T-helper 1 cell treated with Interleukin-12 subunit alpha and Interleukin-12 subunit beta and Interleukin-4 antibody, amounts not matched to agents 30 μg/mL and 1 μg/mL, for 36 hours (primary cell): ENCODE measurements around the gene RAB27B.

Experiments used
- H3K27ac Mint-ChIP-seq: one replicate; pipeline ENCODE4 v1.8.0; 2021; ENCODE audit warnings: mild to moderate bottlenecking, mixed read lengths
- H3K27me3 Mint-ChIP-seq: one replicate; pipeline ENCODE4 v1.8.0; 2021; ENCODE audit warnings: low read depth, mixed read lengths
- H3K36me3 Mint-ChIP-seq: one replicate; pipeline ENCODE4 v1.8.0; 2021; ENCODE audit warnings: low read depth, mixed read lengths
- H3K4me1 Mint-ChIP-seq: one replicate; pipeline ENCODE4 v1.8.0; 2021; ENCODE audit warnings: low read depth, mixed read lengths
- H3K4me3 Mint-ChIP-seq: one replicate; pipeline ENCODE4 v1.8.0; 2021; ENCODE audit warnings: mild to moderate bottlenecking, moderate library complexity, mixed read lengths
- H3K9me3 Mint-ChIP-seq: one replicate; pipeline ENCODE4 v1.8.0; 2021; ENCODE audit warnings: mixed read lengths

RAB27B gene

GRCh38 chr18:54871231-54871630 is 43.0 kb downstream of the RAB27B start:
- Mint-ChIP-seq H3K4me3 (no peak overlapping the region), H3K27ac (no peak overlapping the region), H3K4me1 (peaks cover 3% of the 10 kb centered on the region)

GRCh38 chr18:54872681-54873080 is 44.4 kb downstream of the RAB27B start:
- Mint-ChIP-seq H3K36me3 (no peaks in the 10 kb centered on the region), H3K9me3 (no peaks in the 10 kb centered on the region), H3K4me1 (peaks cover 3% of the 10 kb centered on the region), H3K27me3 (no peaks in the 10 kb centered on the region), H3K27ac (no peak overlapping the region), H3K4me3 (no peak overlapping the region)

More at GRCh38 chr18:54871231-54871630, 43.0 kb downstream of the RAB27B start:
- Mint-ChIP-seq H3K9me3 (no peaks in the 10 kb centered on the region), H3K27me3 (no peaks in the 10 kb centered on the region), H3K36me3 (no peaks in the 10 kb centered on the region)

DNA sequence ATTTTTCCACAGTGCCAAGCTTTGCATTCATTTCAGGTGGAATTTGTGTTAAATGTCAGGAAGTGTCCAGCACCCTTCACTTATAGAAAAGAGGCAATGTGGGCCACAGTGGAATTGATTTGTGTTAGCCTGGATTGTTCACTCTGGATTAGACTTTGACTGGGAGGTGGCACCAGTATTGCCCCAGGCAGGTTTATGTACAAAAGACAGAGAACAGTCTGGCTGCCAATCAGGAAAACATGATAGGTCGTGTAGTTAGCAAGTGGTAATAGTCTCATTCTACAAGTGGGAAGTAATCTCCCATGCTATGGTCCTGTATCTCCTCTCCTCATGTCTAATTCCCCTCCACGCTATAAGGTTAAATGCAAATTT is 45.6 kb downstream of the RAB27B start:
- H3K36me3 Mint-ChIP-seq, result no peaks in the 10 kb centered on the region
- no peaks in the 10 kb centered on the region for H3K27me3 Mint-ChIP-seq
- H3K4me1 Mint-ChIP-seq, result peaks cover 3% of the 10 kb centered on the region
- H3K4me3 Mint-ChIP-seq, result no peak overlapping the region
- H3K9me3 Mint-ChIP-seq, result no peaks in the 10 kb centered on the region
- H3K27ac Mint-ChIP-seq, result no peak overlapping the region

DNA sequence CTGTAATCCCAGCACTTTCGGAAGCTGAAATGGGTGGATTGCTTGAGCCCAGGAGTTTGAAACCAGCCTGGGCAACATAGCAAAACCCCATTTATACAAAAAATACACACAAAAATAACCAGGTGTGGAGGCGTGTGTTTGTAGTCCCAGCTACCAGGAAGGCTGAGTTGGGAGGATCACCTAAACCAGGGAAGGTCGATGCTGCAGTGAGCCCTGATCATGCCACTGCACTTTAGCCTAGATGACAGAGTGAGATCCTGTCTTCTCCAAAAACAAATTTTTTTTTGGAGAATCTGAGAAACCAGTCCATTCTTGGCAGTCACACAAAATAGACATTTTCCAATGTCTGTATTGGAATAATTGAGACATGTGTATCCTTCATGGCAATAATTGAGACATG is 46.8 kb downstream of the RAB27B start:
- H3K27me3 Mint-ChIP-seq, result no peaks in the 10 kb centered on the region
- H3K27ac Mint-ChIP-seq, result no peak overlapping the region
- H3K9me3 Mint-ChIP-seq, result no peaks in the 10 kb centered on the region
- no peak overlapping the region for H3K4me3 Mint-ChIP-seq
- H3K36me3 Mint-ChIP-seq, result no peaks in the 10 kb centered on the region
- H3K4me1 Mint-ChIP-seq, result peaks cover 3% of the 10 kb centered on the region

GRCh38 chr18:54877076-54877475 is 48.8 kb downstream of the RAB27B start:
- H3K27ac Mint-ChIP-seq, result no peak overlapping the region
- no peak overlapping the region for H3K4me3 Mint-ChIP-seq
- no peaks in the 10 kb centered on the region for H3K27me3 Mint-ChIP-seq

GRCh38 chr18:54878159-54878622 is 49.9 kb downstream of the RAB27B start:
- Mint-ChIP-seq H3K4me1 (peaks cover under 1% of the 10 kb centered on the region), H3K9me3 (no peaks in the 10 kb centered on the region), H3K27me3 (peaks cover 4% of the 10 kb centered on the region), H3K4me3 (no peak overlapping the region), H3K36me3 (no peaks in the 10 kb centered on the region), H3K27ac (no peak overlapping the region)

More at GRCh38 chr18:54877076-54877475, 48.8 kb downstream of the RAB27B start:
- Mint-ChIP-seq H3K36me3 (no peaks in the 10 kb centered on the region), H3K4me1 (peaks cover 3% of the 10 kb centered on the region), H3K9me3 (no peaks in the 10 kb centered on the region)

- H3K36me3 Mint-ChIP-seq, result no peaks in the 10 kb centered on the region
- no peak overlapping the region for H3K4me3 Mint-ChIP-seq
These were observed 50.5 kb downstream of the RAB27B start for GRCh38 chr18:54878659-54879358.

DNA sequence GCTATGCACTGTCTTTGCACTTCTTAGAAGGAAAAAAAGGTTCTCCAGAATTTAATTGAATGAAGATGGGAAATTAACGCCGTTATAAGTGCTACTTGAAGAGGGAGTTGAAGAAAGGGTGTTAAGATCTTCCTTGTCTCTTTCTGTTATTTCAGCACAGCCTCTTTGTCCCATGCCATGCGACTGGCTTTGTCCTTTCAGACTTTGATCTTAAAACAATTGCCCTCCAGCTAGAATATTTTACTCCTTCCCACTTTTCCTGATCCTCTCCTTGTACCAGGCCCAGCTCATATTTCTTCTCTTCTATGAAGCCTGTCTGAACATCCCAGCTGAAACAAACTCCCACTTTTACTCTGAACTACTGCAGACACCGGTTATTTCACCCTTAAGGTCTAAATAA is 51.4 kb downstream of the RAB27B start:
- no peak overlapping the region for H3K27ac Mint-ChIP-seq
- peaks cover 4% of the 10 kb centered on the region for H3K27me3 Mint-ChIP-seq
- H3K4me1 Mint-ChIP-seq, result no peaks in the 10 kb centered on the region
- no peak overlapping the region for H3K4me3 Mint-ChIP-seq
- no peaks in the 10 kb centered on the region for H3K9me3 Mint-ChIP-seq
- no peaks in the 10 kb centered on the region for H3K36me3 Mint-ChIP-seq

More at GRCh38 chr18:54878659-54879358, 50.5 kb downstream of the RAB27B start:
- Mint-ChIP-seq H3K27me3 (peaks cover 4% of the 10 kb centered on the region), H3K4me1 (no peaks in the 10 kb centered on the region), H3K9me3 (no peaks in the 10 kb centered on the region), H3K27ac (no peak overlapping the region)

DNA sequence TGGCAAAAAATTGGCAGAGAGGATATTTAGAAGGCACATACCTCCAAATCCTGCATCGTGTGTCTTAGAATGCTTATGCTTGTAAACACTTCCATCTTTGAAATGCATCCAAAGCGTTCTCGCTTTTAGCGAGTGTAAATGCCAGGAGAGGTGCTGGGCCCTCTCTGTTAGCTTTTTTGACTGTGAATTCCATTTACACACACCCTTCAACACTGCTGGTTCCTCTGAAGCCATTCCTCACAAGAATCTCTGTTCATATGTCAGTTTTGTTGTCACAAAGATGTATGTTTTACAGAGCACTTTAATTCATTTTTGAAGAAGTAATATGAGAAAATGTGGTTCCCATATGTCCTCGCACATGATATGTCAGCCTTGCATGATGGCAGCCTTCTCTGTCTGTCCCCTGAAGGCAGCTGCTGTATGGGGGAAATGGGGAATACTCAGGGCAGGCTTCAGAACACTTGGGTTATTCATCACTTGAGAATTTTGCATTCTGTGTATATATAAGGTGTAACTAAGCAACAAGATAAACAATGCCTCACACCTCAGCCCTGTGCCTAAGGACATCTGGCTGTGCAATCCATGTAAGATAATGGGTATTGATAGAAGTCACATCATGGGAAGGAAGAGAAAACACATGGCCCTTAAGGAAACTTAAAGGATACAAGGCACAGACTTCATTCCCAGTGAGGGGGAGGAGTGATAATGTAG is 52.3 kb downstream of the RAB27B start:
- no peak overlapping the region for H3K4me3 Mint-ChIP-seq
- no peaks in the 10 kb centered on the region for H3K9me3 Mint-ChIP-seq
- H3K27me3 Mint-ChIP-seq, result peaks cover 4% of the 10 kb centered on the region
- H3K4me1 Mint-ChIP-seq, result no peaks in the 10 kb centered on the region
- H3K27ac Mint-ChIP-seq, result no peak overlapping the region
- no peaks in the 10 kb centered on the region for H3K36me3 Mint-ChIP-seq

- H3K9me3 Mint-ChIP-seq, result no peaks in the 10 kb centered on the region
- no peaks in the 10 kb centered on the region for H3K36me3 Mint-ChIP-seq
- peaks cover 4% of the 10 kb centered on the region for H3K27me3 Mint-ChIP-seq
- no peak overlapping the region for H3K27ac Mint-ChIP-seq
- H3K4me3 Mint-ChIP-seq, result no peak overlapping the region
- H3K4me1 Mint-ChIP-seq, result no peaks in the 10 kb centered on the region
These were observed 53.0 kb downstream of the RAB27B start for GRCh38 chr18:54881229-54881768.

DNA sequence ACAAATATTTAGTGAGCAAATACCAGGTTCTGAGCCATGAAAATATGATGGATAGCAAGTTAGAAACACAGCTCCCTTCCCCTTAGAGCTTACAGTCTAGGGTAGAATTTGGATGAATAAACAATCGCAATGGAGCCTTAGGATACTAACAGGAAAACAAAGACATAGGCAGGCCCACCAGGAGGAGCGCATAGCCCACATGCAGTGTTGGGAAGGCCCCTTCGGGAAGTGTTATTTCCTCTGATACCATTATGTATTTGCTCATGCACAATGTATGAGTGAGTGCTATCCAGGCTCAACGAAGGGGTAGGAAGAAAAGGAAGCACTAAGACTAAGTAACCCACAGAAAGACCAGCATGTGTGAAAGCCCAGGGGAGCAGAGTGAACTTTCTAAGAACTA is 54.0 kb downstream of the RAB27B start:
- Mint-ChIP-seq H3K4me1 (no peaks in the 10 kb centered on the region), H3K27me3 (peaks cover 4% of the 10 kb centered on the region), H3K36me3 (no peaks in the 10 kb centered on the region), H3K9me3 (no peaks in the 10 kb centered on the region), H3K27ac (no peak overlapping the region), H3K4me3 (no peak overlapping the region)

DNA sequence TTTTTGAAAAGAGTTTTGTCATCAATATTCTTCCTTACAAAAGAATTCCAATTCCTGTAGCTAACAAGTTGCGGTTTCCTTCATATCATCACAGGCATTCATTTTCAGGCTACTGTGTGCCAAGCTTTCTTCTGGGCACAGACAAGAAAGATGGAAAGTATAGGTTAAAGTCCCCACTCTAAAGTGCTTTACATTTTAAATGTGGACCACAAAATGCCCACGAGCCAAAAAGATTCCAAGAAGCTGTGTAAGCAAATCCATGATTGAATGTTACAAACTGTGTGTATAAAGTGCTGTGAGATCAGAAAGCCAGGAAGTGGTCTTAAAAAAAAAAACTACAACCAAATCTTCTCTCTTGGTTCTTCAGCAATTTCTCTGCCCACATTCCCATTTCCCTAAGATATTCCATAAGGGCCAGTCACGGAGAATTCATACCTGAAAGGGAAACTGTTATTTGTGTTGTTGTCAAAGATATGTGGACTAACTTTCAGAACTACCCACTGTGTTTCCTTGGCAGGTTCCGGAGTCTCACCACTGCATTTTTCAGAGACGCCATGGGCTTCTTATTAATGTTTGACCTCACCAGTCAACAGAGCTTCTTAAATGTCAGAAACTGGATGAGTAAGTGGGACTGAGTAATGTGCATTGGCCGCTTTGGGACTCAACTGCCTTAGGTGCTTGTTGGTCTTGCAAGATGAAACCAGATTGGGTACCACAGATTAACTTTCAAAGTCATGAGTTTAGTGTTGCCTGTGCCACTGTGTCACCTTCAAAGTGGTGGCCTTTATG is 55.7 kb downstream of the RAB27B start:
- no peaks in the 10 kb centered on the region for H3K36me3 Mint-ChIP-seq
- H3K27ac Mint-ChIP-seq, result no peak overlapping the region
- peaks cover 4% of the 10 kb centered on the region for H3K27me3 Mint-ChIP-seq
- no peaks in the 10 kb centered on the region for H3K9me3 Mint-ChIP-seq
- H3K4me3 Mint-ChIP-seq, result no peak overlapping the region
- no peaks in the 10 kb centered on the region for H3K4me1 Mint-ChIP-seq

- Mint-ChIP-seq H3K36me3 (no peaks in the 10 kb centered on the region), H3K27me3 (no peaks in the 10 kb centered on the region)
These were observed 60.1 kb downstream of the RAB27B start for GRCh38 chr18:54888378-54888777.

DNA sequence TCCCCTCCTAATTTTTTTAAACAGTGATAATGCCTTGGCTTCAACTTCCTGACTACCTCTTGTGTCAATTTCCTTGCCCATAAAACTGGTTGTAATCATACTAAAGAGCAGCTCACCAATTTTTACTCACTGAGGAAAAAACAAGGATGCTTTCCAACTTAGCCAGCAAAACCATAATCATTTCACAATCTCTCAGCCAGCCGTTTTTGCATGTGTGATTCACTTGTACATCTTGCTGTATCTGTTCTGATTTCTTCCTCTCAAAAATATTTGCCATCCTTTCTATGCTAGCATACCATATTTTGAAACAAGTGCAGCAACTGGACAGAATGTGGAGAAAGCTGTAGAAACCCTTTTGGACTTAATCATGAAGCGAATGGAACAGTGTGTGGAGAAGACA is 60.7 kb downstream of the RAB27B start:
- Mint-ChIP-seq H3K9me3 (no peaks in the 10 kb centered on the region), H3K27ac (no peak overlapping the region), H3K4me3 (no peak overlapping the region), H3K4me1 (no peaks in the 10 kb centered on the region), H3K36me3 (no peaks in the 10 kb centered on the region), H3K27me3 (no peaks in the 10 kb centered on the region)

More at GRCh38 chr18:54888378-54888777, 60.1 kb downstream of the RAB27B start:
- Mint-ChIP-seq H3K27ac (no peak overlapping the region), H3K4me1 (no peaks in the 10 kb centered on the region), H3K4me3 (no peak overlapping the region), H3K9me3 (no peaks in the 10 kb centered on the region)
